ENCODE results near the gene RAB31.
"Not testable (repeated sequence)": the region's sequence is repeated elsewhere in the genome, so short reads cannot be mapped to it uniquely, and the experiment has no call there.

Gene RAB31

GRCh38 chr18:9768071-9768691, 60.1 kb downstream of the RAB31 start:
- not testable (repeated sequence) for H3K4me3 ChIP-seq (ENCODE audit: low read length in 2 of 2); H3K9ac ChIP-seq (ENCODE audit: low read depth in 1 of 2, low read length in 2 of 2); H3K4me1 ChIP-seq (ENCODE audit: control insufficient read depth in 2 of 2, insufficient read depth in 2 of 2, low read length in 2 of 2); H3K27me3 ChIP-seq (ENCODE audit: control insufficient read depth in 2 of 2, insufficient read depth in 2 of 2, low read length in 2 of 2); H3K27ac ChIP-seq (ENCODE audit: low read depth in 2 of 2, low read length in 2 of 2); H3K36me3 ChIP-seq (ENCODE audit: control insufficient read depth in 2 of 2, insufficient read depth in 2 of 2, low read length in 2 of 2); H3K9me3 ChIP-seq (ENCODE audit: control insufficient read depth in 2 of 2, low read length in 2 of 2)

GRCh38 chr18:9770111-9770510, 62.0 kb downstream of the RAB31 start:
- not testable (repeated sequence) for H3K9ac ChIP-seq (ENCODE audit: low read depth in 1 of 2, low read length in 2 of 2); H3K27me3 ChIP-seq (ENCODE audit: control insufficient read depth in 2 of 2, insufficient read depth in 2 of 2, low read length in 2 of 2); H3K36me3 ChIP-seq (ENCODE audit: control insufficient read depth in 2 of 2, insufficient read depth in 2 of 2, low read length in 2 of 2); H3K9me3 ChIP-seq (ENCODE audit: control insufficient read depth in 2 of 2, low read length in 2 of 2); H3K4me3 ChIP-seq (ENCODE audit: low read length in 2 of 2); H3K27ac ChIP-seq (ENCODE audit: low read depth in 2 of 2, low read length in 2 of 2); H3K4me1 ChIP-seq (ENCODE audit: control insufficient read depth in 2 of 2, insufficient read depth in 2 of 2, low read length in 2 of 2)

DNA sequence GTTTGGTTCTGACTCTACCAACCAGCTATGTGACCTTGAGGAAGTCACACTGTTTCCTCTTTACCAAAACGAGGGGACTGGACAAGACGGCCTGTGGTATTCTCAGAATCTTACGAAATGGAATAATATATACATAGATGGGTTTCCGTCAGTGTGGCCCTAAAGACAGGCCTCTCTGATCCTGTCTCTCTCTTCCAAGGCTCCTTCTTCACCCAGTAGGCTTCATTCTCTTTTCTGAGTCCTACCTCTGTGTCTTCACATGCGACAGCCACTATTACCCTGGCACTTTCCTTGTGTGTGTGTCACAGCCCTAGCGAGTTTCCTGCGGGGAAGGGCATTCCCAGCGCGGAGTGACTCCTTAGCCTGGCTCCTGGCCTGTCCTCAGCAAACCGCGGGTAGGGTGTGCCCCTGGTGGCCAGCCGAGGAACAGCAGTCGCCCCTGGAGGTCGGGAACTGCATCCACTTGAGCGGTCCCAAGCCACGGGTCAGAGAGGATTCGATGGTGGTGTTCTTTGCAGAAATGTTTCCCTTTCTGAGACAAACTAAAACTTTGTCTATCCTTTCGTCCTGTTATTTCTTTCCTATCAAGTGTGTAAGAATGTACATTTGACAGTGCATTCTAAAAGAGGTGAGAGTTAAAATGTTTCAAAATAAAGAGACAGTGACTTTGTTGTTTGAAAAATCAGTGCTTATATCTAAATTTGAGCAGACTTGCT, 63.3 kb downstream of the RAB31 start:
- peak overlapping the region; percentile 39 to 42 for H3K27ac ChIP-seq (ENCODE audit: low read depth in 2 of 2, low read length in 2 of 2)
- H3K4me3 ChIP-seq (ENCODE audit: low read length in 2 of 2), result peak overlapping the region in 1 of 2 donors; percentile 1
- no peaks in the 10 kb centered on the region for H3K27me3 ChIP-seq (ENCODE audit: control insufficient read depth in 2 of 2, insufficient read depth in 2 of 2, low read length in 2 of 2)
- no peaks in the 10 kb centered on the region for H3K36me3 ChIP-seq (ENCODE audit: control insufficient read depth in 2 of 2, insufficient read depth in 2 of 2, low read length in 2 of 2)
- no peaks in the 10 kb centered on the region for H3K9me3 ChIP-seq (ENCODE audit: control insufficient read depth in 2 of 2, low read length in 2 of 2)
- H3K9ac ChIP-seq (ENCODE audit: low read depth in 1 of 2, low read length in 2 of 2), result no peak overlapping the region
- H3K4me1 ChIP-seq (ENCODE audit: control insufficient read depth in 2 of 2, insufficient read depth in 2 of 2, low read length in 2 of 2), result peaks cover 0 to 6% of the 10 kb centered on the region in 2 donors

DNA sequence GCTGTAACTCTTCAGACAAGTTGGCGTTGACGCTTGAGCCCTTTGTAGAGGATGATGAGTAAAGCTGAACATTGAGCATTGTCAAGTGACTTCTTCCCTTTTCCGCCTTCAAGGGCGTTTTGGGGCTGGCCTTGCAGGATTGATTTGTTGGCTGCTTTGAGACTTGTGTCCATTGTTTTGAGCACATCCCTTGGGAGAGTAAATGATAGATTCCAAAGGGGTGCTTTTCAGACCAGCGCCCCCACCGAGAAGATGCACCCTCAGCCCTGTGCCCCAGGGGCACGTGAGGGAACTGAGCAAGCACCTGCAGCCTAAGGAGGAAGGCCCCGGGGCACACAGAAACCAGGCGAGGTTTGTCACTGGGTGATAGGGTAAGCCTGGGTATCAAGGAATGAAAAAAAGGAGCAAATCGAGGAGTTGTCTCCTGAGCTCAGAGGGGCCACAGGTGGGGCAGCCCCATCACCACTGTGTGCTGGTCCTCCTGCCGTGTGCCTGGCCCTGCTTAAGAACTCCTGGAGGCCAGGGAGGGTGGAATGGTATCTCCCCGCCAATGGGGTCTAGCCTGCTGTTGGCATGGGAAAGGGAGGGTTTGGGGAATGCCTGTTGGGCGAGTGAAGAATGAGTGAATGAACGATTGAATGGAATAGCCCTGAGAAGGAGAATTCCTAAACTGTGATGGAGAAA, 64.0 kb downstream of the RAB31 start:
- Histone ChIP-seq H3K27ac (ENCODE audit: low read depth in 2 of 2, low read length in 2 of 2) (peak overlapping the region in 1 of 2 donors; percentile 42), H3K4me3 (ENCODE audit: low read length in 2 of 2) (no peak overlapping the region), H3K9me3 (ENCODE audit: control insufficient read depth in 2 of 2, low read length in 2 of 2) (no peaks in the 10 kb centered on the region), H3K27me3 (ENCODE audit: control insufficient read depth in 2 of 2, insufficient read depth in 2 of 2, low read length in 2 of 2) (no peaks in the 10 kb centered on the region), H3K36me3 (ENCODE audit: control insufficient read depth in 2 of 2, insufficient read depth in 2 of 2, low read length in 2 of 2) (no peaks in the 10 kb centered on the region), H3K4me1 (ENCODE audit: control insufficient read depth in 2 of 2, insufficient read depth in 2 of 2, low read length in 2 of 2) (peaks cover 0 to 6% of the 10 kb centered on the region in 2 donors), H3K9ac (ENCODE audit: low read depth in 1 of 2, low read length in 2 of 2) (no peak overlapping the region)

- no peak overlapping the region for H3K4me3 ChIP-seq (ENCODE audit: low read length in 2 of 2)
- no peaks in the 10 kb centered on the region for H3K36me3 ChIP-seq (ENCODE audit: control insufficient read depth in 2 of 2, insufficient read depth in 2 of 2, low read length in 2 of 2)
- H3K9ac ChIP-seq (ENCODE audit: low read depth in 1 of 2, low read length in 2 of 2), result no peak overlapping the region
- no peaks in the 10 kb centered on the region for H3K9me3 ChIP-seq (ENCODE audit: control insufficient read depth in 2 of 2, low read length in 2 of 2)
- H3K27ac ChIP-seq (ENCODE audit: low read depth in 2 of 2, low read length in 2 of 2), result no peak overlapping the region
- H3K4me1 ChIP-seq (ENCODE audit: control insufficient read depth in 2 of 2, insufficient read depth in 2 of 2, low read length in 2 of 2), result peaks cover 0 to 6% of the 10 kb centered on the region in 2 donors
- no peaks in the 10 kb centered on the region for H3K27me3 ChIP-seq (ENCODE audit: control insufficient read depth in 2 of 2, insufficient read depth in 2 of 2, low read length in 2 of 2)
Observed at GRCh38 chr18:9772847-9773677, 65.0 kb downstream of the RAB31 start.

DNA sequence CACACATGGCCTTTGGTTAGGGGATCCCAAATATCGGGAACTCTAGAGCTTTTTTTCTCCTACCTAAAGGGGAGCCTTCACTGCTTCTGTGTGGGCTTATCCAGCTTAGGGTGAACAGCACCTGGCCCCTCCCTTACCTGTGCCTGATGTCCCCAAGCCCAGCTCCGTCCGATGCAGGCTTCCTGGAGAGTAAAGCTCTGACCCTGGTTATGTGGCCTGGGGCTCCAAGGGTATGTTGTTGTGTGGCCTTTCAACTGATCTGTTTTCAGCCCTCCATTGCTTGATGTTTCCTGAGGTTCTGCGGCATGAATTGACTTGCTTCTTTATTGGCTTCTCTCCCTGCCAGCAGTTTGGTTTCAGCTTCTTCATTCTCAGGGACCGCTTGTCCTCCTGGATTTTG, 66.0 kb downstream of the RAB31 start:
- H3K27ac ChIP-seq (ENCODE audit: low read depth in 2 of 2, low read length in 2 of 2), result no peak overlapping the region

GRCh38 chr18:9775178-9775577, 67.1 kb downstream of the RAB31 start:
- Histone ChIP-seq H3K9me3 (ENCODE audit: control insufficient read depth in 2 of 2, low read length in 2 of 2) (no peaks in the 10 kb centered on the region), H3K27me3 (ENCODE audit: control insufficient read depth in 2 of 2, insufficient read depth in 2 of 2, low read length in 2 of 2) (no peaks in the 10 kb centered on the region), H3K4me1 (ENCODE audit: control insufficient read depth in 2 of 2, insufficient read depth in 2 of 2, low read length in 2 of 2) (peaks cover 0 to 11% of the 10 kb centered on the region in 2 donors), H3K27ac (ENCODE audit: low read depth in 2 of 2, low read length in 2 of 2) (no peak overlapping the region), H3K9ac (ENCODE audit: low read depth in 1 of 2, low read length in 2 of 2) (no peak overlapping the region), H3K36me3 (ENCODE audit: control insufficient read depth in 2 of 2, insufficient read depth in 2 of 2, low read length in 2 of 2) (no peaks in the 10 kb centered on the region), H3K4me3 (ENCODE audit: low read length in 2 of 2) (no peak overlapping the region)

More for the DNA sequence above, 66.0 kb downstream of the RAB31 start:
- no peaks in the 10 kb centered on the region for H3K36me3 ChIP-seq (ENCODE audit: control insufficient read depth in 2 of 2, insufficient read depth in 2 of 2, low read length in 2 of 2)
- no peak overlapping the region for H3K4me3 ChIP-seq (ENCODE audit: low read length in 2 of 2)
- no peak overlapping the region for H3K9ac ChIP-seq (ENCODE audit: low read depth in 1 of 2, low read length in 2 of 2)
- peaks cover 0 to 6% of the 10 kb centered on the region in 2 donors for H3K4me1 ChIP-seq (ENCODE audit: control insufficient read depth in 2 of 2, insufficient read depth in 2 of 2, low read length in 2 of 2)
- H3K27me3 ChIP-seq (ENCODE audit: control insufficient read depth in 2 of 2, insufficient read depth in 2 of 2, low read length in 2 of 2), result no peaks in the 10 kb centered on the region
- H3K9me3 ChIP-seq (ENCODE audit: control insufficient read depth in 2 of 2, low read length in 2 of 2), result no peaks in the 10 kb centered on the region

DNA sequence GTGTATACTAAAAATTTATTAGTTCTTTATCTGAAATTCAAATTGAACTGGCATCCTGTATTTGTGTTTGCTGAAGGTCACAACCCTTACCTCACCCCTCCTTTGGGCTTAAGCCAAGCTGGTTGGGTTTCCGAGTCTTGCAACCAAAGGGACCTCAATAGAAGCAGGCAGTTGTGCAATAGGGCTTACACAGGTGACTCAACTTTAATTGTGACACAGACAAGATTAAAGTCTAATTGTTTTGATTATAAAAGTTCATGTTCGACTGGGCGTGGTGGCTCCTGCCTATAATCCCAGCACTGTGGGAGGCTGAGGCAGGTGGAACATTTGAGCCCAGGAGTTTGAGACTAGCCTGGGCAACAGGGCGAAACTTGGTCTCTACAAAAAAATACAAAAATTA, 71.5 kb downstream of the RAB31 start:
- H3K4me3 ChIP-seq (ENCODE audit: low read length in 2 of 2), result no peak overlapping the region
- no peaks in the 10 kb centered on the region for H3K36me3 ChIP-seq (ENCODE audit: control insufficient read depth in 2 of 2, insufficient read depth in 2 of 2, low read length in 2 of 2)
- peaks cover 4 to 5% of the 10 kb centered on the region in 2 donors for H3K4me1 ChIP-seq (ENCODE audit: control insufficient read depth in 2 of 2, insufficient read depth in 2 of 2, low read length in 2 of 2)
- no peaks in the 10 kb centered on the region for H3K9me3 ChIP-seq (ENCODE audit: control insufficient read depth in 2 of 2, low read length in 2 of 2)
- no peaks in the 10 kb centered on the region for H3K27me3 ChIP-seq (ENCODE audit: control insufficient read depth in 2 of 2, insufficient read depth in 2 of 2, low read length in 2 of 2)
- no peak overlapping the region for H3K9ac ChIP-seq (ENCODE audit: low read depth in 1 of 2, low read length in 2 of 2)
- peak overlapping the region in 1 of 2 donors; percentile 37 for H3K27ac ChIP-seq (ENCODE audit: low read depth in 2 of 2, low read length in 2 of 2)

DNA sequence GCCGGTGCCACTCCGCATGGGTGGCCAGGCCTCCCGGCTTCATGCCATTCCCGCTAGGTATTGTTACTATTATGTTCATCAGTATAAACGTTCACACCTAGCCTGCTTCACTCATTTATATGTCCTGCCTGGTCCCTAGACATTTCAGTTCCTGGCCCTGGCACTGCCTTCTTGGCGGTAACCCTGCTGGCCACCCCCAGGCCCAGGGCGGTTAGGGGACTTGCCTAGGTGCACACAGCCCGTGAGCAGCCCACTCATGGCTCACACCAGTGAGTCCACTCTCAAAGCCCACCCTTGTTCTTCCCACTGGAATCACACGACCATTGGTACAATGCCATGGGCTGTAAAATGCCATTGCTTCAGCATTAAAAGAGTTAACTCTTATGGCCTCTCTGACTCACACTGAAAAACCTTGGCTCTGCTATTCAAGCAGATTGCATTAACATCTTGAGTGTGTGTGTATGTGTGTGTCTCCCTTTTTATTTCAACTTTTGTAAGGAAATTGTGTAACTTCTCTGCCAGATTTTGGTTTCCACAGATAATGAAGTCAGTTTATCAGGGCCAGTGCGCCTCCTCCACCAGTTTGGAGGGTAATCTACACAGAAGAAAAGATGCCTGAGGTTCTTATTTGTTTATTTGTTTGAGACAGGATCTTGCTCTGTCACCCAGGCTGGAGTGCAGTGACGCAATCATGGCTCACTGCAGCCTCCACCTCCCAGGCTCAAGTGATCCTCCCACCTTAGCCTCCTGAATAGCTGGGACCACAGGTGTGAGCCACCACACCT, 74.2 kb downstream of the RAB31 start:
- Histone ChIP-seq H3K9me3 (ENCODE audit: control insufficient read depth in 2 of 2, low read length in 2 of 2) (no peaks in the 10 kb centered on the region), H3K4me3 (ENCODE audit: low read length in 2 of 2) (no peak overlapping the region), H3K4me1 (ENCODE audit: control insufficient read depth in 2 of 2, insufficient read depth in 2 of 2, low read length in 2 of 2) (peaks cover 4 to 5% of the 10 kb centered on the region in 2 donors), H3K27ac (ENCODE audit: low read depth in 2 of 2, low read length in 2 of 2) (no peak overlapping the region), H3K9ac (ENCODE audit: low read depth in 1 of 2, low read length in 2 of 2) (no peak overlapping the region), H3K27me3 (ENCODE audit: control insufficient read depth in 2 of 2, insufficient read depth in 2 of 2, low read length in 2 of 2) (no peaks in the 10 kb centered on the region), H3K36me3 (ENCODE audit: control insufficient read depth in 2 of 2, insufficient read depth in 2 of 2, low read length in 2 of 2) (no peaks in the 10 kb centered on the region)

Data from mucosa of rectum (tissue), 2 donors.